ENCODE results near the gene SMPD4.
"Not testable (repeated sequence)": the region's sequence is repeated elsewhere in the genome, so short reads cannot be mapped to it uniquely, and the experiment has no call there.

DNA sequence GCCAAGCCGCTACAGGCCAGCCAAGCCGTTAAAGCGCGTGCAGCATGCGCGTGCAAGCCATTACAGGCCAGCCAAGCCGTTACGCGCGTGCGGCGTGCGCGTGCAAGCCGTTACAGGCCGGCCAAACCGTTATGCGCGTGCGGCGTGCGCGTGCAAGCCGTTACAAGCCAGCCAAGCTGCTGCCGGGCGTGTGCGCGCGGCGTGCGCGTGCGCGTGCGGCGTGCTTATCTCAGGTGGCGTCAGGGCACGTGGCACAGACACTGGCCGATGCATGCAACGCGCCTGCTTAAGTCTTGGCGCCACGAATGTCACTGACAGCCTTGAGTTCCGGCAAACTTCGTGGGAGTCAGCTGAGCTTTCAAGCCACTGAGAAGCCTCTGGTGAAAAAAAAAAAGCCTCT is 60.5 kb downstream of the SMPD4 start:
- TF ChIP-seq GATA1 (IDR thresholded peaks at IDR 0.05; ENCODE audit: low read depth, low read length); POLR2A (IDR thresholded peaks at IDR 0.05; ENCODE audit: low read length): not testable (repeated sequence)
